Lower leg skin (tissue), 3 donors: ENCODE data around the gene CACNG6.

Experiments
- POLR2A ChIP-seq, 2 donors: fragments of 450-650 bp; IDR thresholded peaks; one replicate each; pipeline ENCODE4 v1.6.1; 2016 to 2017; ENCODE audit warnings: antibody characterized with exemption in 2 of 2, mild to moderate bottlenecking in 1 of 2, moderate library complexity in 1 of 2
- TF ChIP-seq, protein P1 (sequence below), 3 donors: fragments of 450-650 bp; IDR thresholded peaks; one replicate each; pipeline ENCODE4 v1.5.1; 2016; ENCODE audit warnings: antibody characterized with exemption in 3 of 3, mild to moderate bottlenecking in 3 of 3, moderate library complexity in 2 of 3

DNA sequence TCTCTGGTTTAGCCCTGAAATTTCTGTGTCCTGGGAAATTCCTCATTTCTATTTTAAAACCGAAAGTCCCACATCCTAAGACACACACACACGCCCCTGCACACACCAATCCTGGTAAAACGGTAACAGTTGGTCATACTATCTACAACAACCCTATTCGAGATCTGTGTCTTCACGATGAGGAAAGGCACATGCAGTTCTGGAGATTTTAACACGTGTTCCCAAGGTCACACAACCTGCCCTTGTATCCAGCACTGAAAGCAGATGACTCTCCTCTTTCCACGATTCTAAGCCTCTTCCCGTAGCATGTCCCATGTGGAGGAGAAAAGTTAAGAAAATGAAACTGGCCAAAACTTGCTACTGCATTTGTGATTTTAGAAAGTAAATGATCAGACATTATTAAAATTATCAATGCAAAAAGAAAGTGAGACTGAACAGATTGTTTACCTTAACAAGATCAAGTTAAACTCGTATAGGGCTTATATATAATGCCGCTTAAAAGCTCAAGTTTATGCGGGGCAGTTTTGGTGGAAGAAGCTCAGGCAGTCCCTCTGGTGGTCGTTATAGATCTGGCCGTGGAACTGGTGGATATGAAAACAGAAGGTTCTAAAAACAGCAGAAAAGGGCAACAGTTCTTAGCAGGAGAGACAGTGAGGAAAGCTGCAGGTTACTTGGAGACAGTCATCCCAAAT is 39.6 kb downstream of the CACNG6 start:
- no peak for TF ChIP-seq POLR2A (IDR thresholded peaks at IDR 0.05)
- TF ChIP-seq, protein P1, sequence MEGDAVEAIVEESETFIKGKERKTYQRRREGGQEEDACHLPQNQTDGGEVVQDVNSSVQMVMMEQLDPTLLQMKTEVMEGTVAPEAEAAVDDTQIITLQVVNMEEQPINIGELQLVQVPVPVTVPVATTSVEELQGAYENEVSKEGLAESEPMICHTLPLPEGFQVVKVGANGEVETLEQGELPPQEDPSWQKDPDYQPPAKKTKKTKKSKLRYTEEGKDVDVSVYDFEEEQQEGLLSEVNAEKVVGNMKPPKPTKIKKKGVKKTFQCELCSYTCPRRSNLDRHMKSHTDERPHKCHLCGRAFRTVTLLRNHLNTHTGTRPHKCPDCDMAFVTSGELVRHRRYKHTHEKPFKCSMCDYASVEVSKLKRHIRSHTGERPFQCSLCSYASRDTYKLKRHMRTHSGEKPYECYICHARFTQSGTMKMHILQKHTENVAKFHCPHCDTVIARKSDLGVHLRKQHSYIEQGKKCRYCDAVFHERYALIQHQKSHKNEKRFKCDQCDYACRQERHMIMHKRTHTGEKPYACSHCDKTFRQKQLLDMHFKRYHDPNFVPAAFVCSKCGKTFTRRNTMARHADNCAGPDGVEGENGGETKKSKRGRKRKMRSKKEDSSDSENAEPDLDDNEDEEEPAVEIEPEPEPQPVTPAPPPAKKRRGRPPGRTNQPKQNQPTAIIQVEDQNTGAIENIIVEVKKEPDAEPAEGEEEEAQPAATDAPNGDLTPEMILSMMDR (IDR thresholded peaks at IDR 0.05): no peak
